Tibial nerve (tissue), 4 donors: ENCODE measurements around the gene IL1RAP. TPM values are rescaled to one million over a fixed set of nuclear protein-coding genes. Genes with fewer than 3 reads are reported as not detected.

Experiments used
- DNase-seq, 2 donors: peaks; one replicate each; pipeline ENCODE4 v3.0.0-alpha.2; 2019; ENCODE audit warnings: low spot score in 2 of 2
- H3K27ac ChIP-seq, 4 donors: fragments of 200-600 bp; sonication (generic) in 3 of 4; one replicate each; pipeline ENCODE4 v1.5.1; 2017 to 2019; ENCODE audit warnings: mild to moderate bottlenecking in 1 of 4
- H3K27me3 ChIP-seq, 2 donors: fragments of 200-600 bp; sonication (generic) in 1 of 2; one replicate each; pipeline versions ENCODE4 v1.5.1 to v1.6.0; 2017 to 2019
- H3K36me3 ChIP-seq, 3 donors: fragments of 200-600 bp; sonication (generic); one replicate each; pipeline ENCODE4 v1.5.1; 2018 to 2019
- H3K4me1 ChIP-seq, 4 donors: fragments of 200-600 bp; sonication (generic) in 3 of 4; one replicate each; pipeline ENCODE4 v1.5.1; 2017 to 2019
- H3K4me3 ChIP-seq, 4 donors: fragments of 200-600 bp; sonication (generic) in 3 of 4; one replicate each; pipeline ENCODE4 v1.5.1; 2017 to 2019; ENCODE audit warnings: mild to moderate bottlenecking in 1 of 4, moderate library complexity in 1 of 4
- H3K9me3 ChIP-seq, 4 donors: fragments of 200-600 bp; sonication (generic) in 3 of 4; one replicate each; pipeline ENCODE4 v1.5.1; 2017 to 2019
- EP300 ChIP-seq, 2 donors: sonication (generic); formaldehyde crosslinking; IDR thresholded peaks; one replicate each; pipeline ENCODE4 v1.6.1; 2017; ENCODE audit warnings: antibody characterized with exemption in 2 of 2, mild to moderate bottlenecking in 1 of 2
- POLR2A ChIP-seq, 2 donors: fragments of 450-650 bp; IDR thresholded peaks; one replicate each; pipeline ENCODE4 v1.6.1; 2017; ENCODE audit warnings: antibody characterized with exemption in 2 of 2, mild to moderate bottlenecking in 2 of 2, moderate library complexity in 2 of 2
- WGBS, 2 donors: methylation state at CpG; one replicate each; pipeline ENCODE4 v1.1.5; 2018; 5-methylcytosine and 5-hydroxymethylcytosine counted together
- total RNA-seq, 4 donors: library from RNA; depleted of rRNA; stranded (reverse); fragments of >200 nt; gene quantifications; one replicate each; pipeline ENCODE4 v1.1.0, GENCODE V29; 2016
- TF ChIP-seq, protein P1 (sequence below), 5 experiments: fragments of 200-600 bp in 3 of 5; fragments of 450-650 bp in 2 of 5; sonication (generic) in 3 of 5; IDR thresholded peaks; one replicate each; pipeline ENCODE4 v1.5.1; 2016 to 2019; ENCODE audit warnings: antibody characterized with exemption in 5 of 5, mild to moderate bottlenecking in 3 of 5, moderate library complexity in 2 of 5

Gene IL1RAP
- total RNA-seq, 4 donors from 2014 or later: 7.2 to 24.5 (median 11.8) TPM

DNA sequence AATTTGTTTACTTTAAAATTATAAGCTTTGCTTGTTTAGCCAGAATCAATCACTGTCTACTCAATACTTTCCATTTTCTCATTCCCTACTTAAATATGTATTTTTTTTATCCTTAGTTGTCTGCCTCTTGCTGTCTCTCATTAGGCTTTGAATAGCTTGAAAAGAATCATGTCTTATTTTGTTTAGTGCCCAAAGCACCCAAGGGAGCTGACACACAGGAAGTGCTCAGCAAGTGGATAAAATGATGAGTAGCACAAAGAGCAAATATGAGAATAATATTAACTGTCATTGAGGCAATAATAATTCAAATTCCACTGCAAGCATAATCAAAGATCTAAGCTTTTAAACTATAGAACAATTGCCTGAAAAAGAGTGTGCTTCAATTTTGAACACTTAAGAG lies 19.0 kb upstream of the IL1RAP start:
- TF ChIP-seq, protein P1, sequence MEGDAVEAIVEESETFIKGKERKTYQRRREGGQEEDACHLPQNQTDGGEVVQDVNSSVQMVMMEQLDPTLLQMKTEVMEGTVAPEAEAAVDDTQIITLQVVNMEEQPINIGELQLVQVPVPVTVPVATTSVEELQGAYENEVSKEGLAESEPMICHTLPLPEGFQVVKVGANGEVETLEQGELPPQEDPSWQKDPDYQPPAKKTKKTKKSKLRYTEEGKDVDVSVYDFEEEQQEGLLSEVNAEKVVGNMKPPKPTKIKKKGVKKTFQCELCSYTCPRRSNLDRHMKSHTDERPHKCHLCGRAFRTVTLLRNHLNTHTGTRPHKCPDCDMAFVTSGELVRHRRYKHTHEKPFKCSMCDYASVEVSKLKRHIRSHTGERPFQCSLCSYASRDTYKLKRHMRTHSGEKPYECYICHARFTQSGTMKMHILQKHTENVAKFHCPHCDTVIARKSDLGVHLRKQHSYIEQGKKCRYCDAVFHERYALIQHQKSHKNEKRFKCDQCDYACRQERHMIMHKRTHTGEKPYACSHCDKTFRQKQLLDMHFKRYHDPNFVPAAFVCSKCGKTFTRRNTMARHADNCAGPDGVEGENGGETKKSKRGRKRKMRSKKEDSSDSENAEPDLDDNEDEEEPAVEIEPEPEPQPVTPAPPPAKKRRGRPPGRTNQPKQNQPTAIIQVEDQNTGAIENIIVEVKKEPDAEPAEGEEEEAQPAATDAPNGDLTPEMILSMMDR (IDR thresholded peaks at IDR 0.05): no peak
- TF ChIP-seq POLR2A (IDR thresholded peaks at IDR 0.05) (no peak), EP300 (IDR thresholded peaks at IDR 0.05) (no peak)
- Histone ChIP-seq H3K4me3 (no peak overlapping the region), H3K36me3 (no peaks in the 10 kb centered on the region), H3K4me1 (no peaks in the 10 kb centered on the region), H3K9me3 (no peaks in the 10 kb centered on the region), H3K27me3 (no peaks in the 10 kb centered on the region), H3K27ac (no peak overlapping the region)
- DNase-seq: no peak

DNA sequence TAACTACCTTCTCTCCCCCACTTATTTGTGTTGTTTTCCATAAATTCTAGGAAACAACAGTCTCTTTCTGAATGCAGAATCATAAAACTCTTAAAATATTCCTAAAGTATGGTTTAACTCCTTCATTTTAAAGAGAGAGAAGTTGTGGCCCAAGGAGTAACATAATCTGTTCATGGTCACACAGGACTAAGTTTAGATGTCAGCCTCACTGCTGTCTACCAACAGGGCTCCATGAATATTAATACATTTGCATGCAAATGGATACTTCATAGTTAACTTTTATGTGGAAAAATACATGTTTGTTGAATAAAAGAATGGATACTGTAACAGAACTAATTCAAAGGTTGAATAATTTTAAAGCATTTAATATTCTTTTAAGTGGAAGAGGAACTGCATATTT lies 18.5 kb upstream of the IL1RAP start:
- no peak for DNase-seq
- no peaks in the 10 kb centered on the region for H3K9me3 ChIP-seq

DNA sequence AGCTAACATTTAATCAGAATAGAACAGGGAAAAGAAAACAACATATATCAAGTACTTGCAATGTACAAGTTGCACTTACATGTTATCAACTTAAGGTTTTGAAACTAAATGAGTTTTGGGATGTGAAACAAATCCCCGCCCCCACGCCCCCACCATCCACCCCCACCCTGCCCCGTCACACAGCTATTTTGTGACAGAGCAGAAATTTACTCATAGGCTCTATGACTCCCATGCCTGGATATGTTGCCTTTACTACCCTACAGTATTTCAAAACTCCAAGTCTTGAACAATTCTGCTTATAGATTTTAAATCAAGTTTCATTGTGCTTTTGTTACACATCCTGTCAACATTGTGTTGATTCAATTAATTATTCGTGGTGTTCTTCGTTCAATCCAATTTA lies 18.1 kb upstream of the IL1RAP start:
- no peaks in the 10 kb centered on the region for H3K27me3 ChIP-seq
- no peaks in the 10 kb centered on the region for H3K4me1 ChIP-seq
- TF ChIP-seq, protein P1 (IDR thresholded peaks at IDR 0.05): no peak
- TF ChIP-seq POLR2A (IDR thresholded peaks at IDR 0.05): no peak
- no peak for TF ChIP-seq EP300 (IDR thresholded peaks at IDR 0.05)
- no peaks in the 10 kb centered on the region for H3K9me3 ChIP-seq
- no peaks in the 10 kb centered on the region for H3K36me3 ChIP-seq
- 54 to 65% methylated on average over 5 of the region's 5 CpGs for whole genome bisulfite sequencing, 2 donors
- DNase-seq: no peak
- H3K27ac ChIP-seq: no peak overlapping the region
- no peak overlapping the region for H3K4me3 ChIP-seq

More for the DNA sequence above, 18.5 kb upstream of the IL1RAP start:
- TF ChIP-seq POLR2A (IDR thresholded peaks at IDR 0.05) (no peak), EP300 (IDR thresholded peaks at IDR 0.05) (no peak)
- TF ChIP-seq, protein P1 (IDR thresholded peaks at IDR 0.05): no peak
- Histone ChIP-seq H3K4me3 (no peak overlapping the region), H3K36me3 (no peaks in the 10 kb centered on the region), H3K27ac (no peak overlapping the region), H3K4me1 (no peaks in the 10 kb centered on the region), H3K27me3 (no peaks in the 10 kb centered on the region)

DNA sequence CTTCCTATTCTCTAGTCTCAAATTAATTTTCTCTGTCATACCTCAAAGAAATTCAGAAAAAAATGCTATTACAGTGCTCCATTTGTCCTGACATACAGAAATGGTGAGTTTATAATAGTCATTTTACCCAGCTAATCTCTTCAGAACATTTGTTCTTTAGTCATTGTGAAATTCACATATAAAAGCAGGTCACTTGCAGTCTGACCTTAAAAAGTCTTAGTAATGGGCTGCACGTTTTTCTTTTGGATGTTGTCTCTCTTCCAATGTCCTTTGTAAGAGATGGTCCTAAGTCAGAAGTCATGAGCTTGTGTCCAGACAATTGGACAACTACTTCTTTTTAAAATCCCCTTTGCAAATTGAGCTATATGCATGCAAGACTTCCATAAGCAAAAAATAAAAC lies 17.0 kb upstream of the IL1RAP start:
- TF ChIP-seq POLR2A (IDR thresholded peaks at IDR 0.05) (no peak), EP300 (IDR thresholded peaks at IDR 0.05) (no peak)
- TF ChIP-seq, protein P1 (IDR thresholded peaks at IDR 0.05): no peak
- no peaks in the 10 kb centered on the region for H3K9me3 ChIP-seq
- H3K27me3 ChIP-seq: no peaks in the 10 kb centered on the region
- no peak overlapping the region for H3K27ac ChIP-seq
- no peak overlapping the region for H3K4me3 ChIP-seq
- H3K36me3 ChIP-seq: no peaks in the 10 kb centered on the region
- H3K4me1 ChIP-seq: no peaks in the 10 kb centered on the region
- WGBS, 2 donors: 8 to 14% methylated on average over 1 of the region's 1 CpG
- no peak for DNase-seq

DNA sequence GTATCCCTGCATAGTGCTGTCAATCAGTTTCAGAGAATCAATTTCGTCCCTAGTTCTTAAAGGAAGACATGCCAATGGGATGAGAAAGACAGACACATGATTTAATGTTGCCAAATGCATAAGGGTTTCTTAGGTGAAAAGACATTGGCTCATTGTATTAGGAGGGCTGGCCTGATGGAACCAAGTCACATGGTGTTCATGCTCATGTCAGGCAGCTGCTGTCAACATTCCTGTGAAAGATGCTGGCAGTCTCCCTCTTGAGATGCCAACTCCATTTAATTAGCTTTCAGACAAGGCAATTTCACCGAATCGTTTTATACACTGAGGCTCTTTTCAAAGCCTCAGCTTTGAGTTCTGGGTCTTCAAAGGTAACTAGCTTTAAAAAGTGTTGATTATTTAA lies 16.1 kb upstream of the IL1RAP start:
- 48 to 50% methylated on average over 3 of the region's 3 CpGs for WGBS, 2 donors
- no peaks in the 10 kb centered on the region for H3K9me3 ChIP-seq
- H3K4me3 ChIP-seq: no peak overlapping the region
- TF ChIP-seq POLR2A (IDR thresholded peaks at IDR 0.05): no peak
- TF ChIP-seq EP300 (IDR thresholded peaks at IDR 0.05): no peak
- TF ChIP-seq, protein P1 (IDR thresholded peaks at IDR 0.05): no peak
- no peak overlapping the region for H3K27ac ChIP-seq
- no peaks in the 10 kb centered on the region for H3K36me3 ChIP-seq
- no peaks in the 10 kb centered on the region for H3K27me3 ChIP-seq
- DNase-seq: no peak
- H3K4me1 ChIP-seq: no peaks in the 10 kb centered on the region
